Measurements from ENCODE around the gene SLC17A9. TPM values are rescaled to one million over a fixed set of nuclear protein-coding genes. Genes with fewer than 3 reads are reported as not detected.

Gene SLC17A9
- total RNA-seq, 1 experiment from 2014 or later: 0.22 TPM

- Histone ChIP-seq H3K9me2 (ENCODE audit: insufficient read depth) (no peaks in the 10 kb centered on the region), H3F3A (ENCODE audit: insufficient read depth, low read depth) (no peaks in the 10 kb centered on the region), H3K4me3 (no peak within 1 kb of the TSS), H3K9me3 (ENCODE audit: insufficient read depth, low read depth) (no peaks in the 10 kb centered on the region; the same call in 1 of the 2 replicates), H3K27me3 (ENCODE audit: insufficient read depth, low read depth) (peaks cover 37% of the 10 kb centered on the region), H3K79me2 (ENCODE audit: low read depth) (no peaks in the 10 kb centered on the region), H4K20me1 (ENCODE audit: insufficient read depth) (no peaks in the 10 kb centered on the region), H3K4me1 (replicated peaks; ENCODE audit: insufficient read depth) (no peaks in the 10 kb centered on the region), H3K36me3 (ENCODE audit: low read depth) (no peaks in the 10 kb centered on the region), H2AFZ (no peak within 1 kb of the TSS), H3K4me2 (no peak within 1 kb of the TSS), H3K27ac (no peak within 1 kb of the TSS)
- intact Hi-C loops (cut with micrococcal nuclease; ENCODE audit: unreplicated experiment): no loop called here
- DNase-seq: no peak
- TF ChIP-seq CTCF (conservative IDR thresholded peaks at IDR 0.05) (no peak), EZH2 (IDR thresholded peaks at IDR 0.05; ENCODE audit: low read depth) (no peak)
- ChIA-PET CTCF (no interaction called here), POLR2A (ENCODE audit: unreplicated experiment) (no interaction called here)
- no TSS peak for BruUV-seq (replicated peaks)
Observed at GRCh38 chr20:63006540-63007359, 54.2 kb downstream of the SLC17A9 start, which contains the start of gene BHLHE23. Gene BHLHE23 (minus strand): TSS chr20:63006964. CDS start chr20:63006774, 190 bp downstream.

- no peak overlapping the region for H3K4me2 ChIP-seq
Observed at GRCh38 chr20:63007360-63007645, 54.8 kb downstream of the SLC17A9 start.

More at GRCh38 chr20:63007360-63007645, 54.8 kb downstream of the SLC17A9 start:
- Histone ChIP-seq H3K27ac (no peak overlapping the region), H3K27me3 (ENCODE audit: insufficient read depth, low read depth) (peaks cover 42% of the 10 kb centered on the region), H3K9me2 (ENCODE audit: insufficient read depth) (no peaks in the 10 kb centered on the region), H3K4me3 (no peak overlapping the region), H3K36me3 (ENCODE audit: low read depth) (no peaks in the 10 kb centered on the region), H4K20me1 (ENCODE audit: insufficient read depth) (no peaks in the 10 kb centered on the region), H3K9me3 (ENCODE audit: insufficient read depth, low read depth) (no peaks in the 10 kb centered on the region; the same call in 1 of the 2 replicates), H2AFZ (no peak overlapping the region), H3K79me2 (ENCODE audit: low read depth) (no peaks in the 10 kb centered on the region), H3F3A (ENCODE audit: insufficient read depth, low read depth) (no peaks in the 10 kb centered on the region), H3K4me1 (replicated peaks; ENCODE audit: insufficient read depth) (no peaks in the 10 kb centered on the region)
- DNase-seq: no peak
- no peak for TF ChIP-seq EZH2 (IDR thresholded peaks at IDR 0.05; ENCODE audit: low read depth)
- no peak for TF ChIP-seq CTCF (conservative IDR thresholded peaks at IDR 0.05)
- no TSS peak for BruUV-seq (replicated peaks)
- intact Hi-C loops (cut with micrococcal nuclease; ENCODE audit: unreplicated experiment): no loop called here
- POLR2A ChIA-PET (ENCODE audit: unreplicated experiment): no interaction called here
- CTCF ChIA-PET: no interaction called here

All from PC-9 (cell line).